Cortex of kidney (tissue), 1 donor: ENCODE data around the gene IL1RAPL2.
"Not testable (repeated sequence)": the region's sequence is repeated elsewhere in the genome, so short reads cannot be mapped to it uniquely, and the experiment has no call there.

ENCODE experiments used
- DNase-seq: peaks from one replicate; lab custom pipeline; 2025; lab: John Stamatoyannopoulos, UW

The IL1RAPL2 gene

GRCh38 chrX:105017641-105018040, 451.6 kb downstream of the IL1RAPL2 start:
- no peak for DNase-seq

- no peak for DNase-seq
Observed at GRCh38 chrX:105018865-105019264, 452.9 kb downstream of the IL1RAPL2 start.

- DNase-seq = not testable (repeated sequence)
Observed at GRCh38 chrX:105028962-105029361, 463.0 kb downstream of the IL1RAPL2 start.

- no peak for DNase-seq
Observed at GRCh38 chrX:105038672-105039328, 472.8 kb downstream of the IL1RAPL2 start.

GRCh38 chrX:105050921-105051320, 484.9 kb downstream of the IL1RAPL2 start:
- DNase-seq = no peak

GRCh38 chrX:105051364-105051763, 485.4 kb downstream of the IL1RAPL2 start:
- no peak for DNase-seq

GRCh38 chrX:105052926-105053325, 486.9 kb downstream of the IL1RAPL2 start:
- DNase-seq = no peak

- no peak for DNase-seq
Observed at GRCh38 chrX:105063743-105064142, 497.7 kb downstream of the IL1RAPL2 start.

- no peak for DNase-seq
Observed at GRCh38 chrX:105098201-105098600, 532.2 kb downstream of the IL1RAPL2 start.

- DNase-seq = no peak
Observed at GRCh38 chrX:105098812-105099211, 532.8 kb downstream of the IL1RAPL2 start.

- no peak for DNase-seq
Observed at GRCh38 chrX:105101378-105101777, 535.4 kb downstream of the IL1RAPL2 start.

- no peak for DNase-seq
Observed at GRCh38 chrX:105109936-105110335, 543.9 kb downstream of the IL1RAPL2 start.

GRCh38 chrX:105114554-105115130, 548.6 kb downstream of the IL1RAPL2 start:
- no peak for DNase-seq

GRCh38 chrX:105115596-105116320, 549.8 kb downstream of the IL1RAPL2 start:
- DNase-seq = not testable (repeated sequence)

- DNase-seq = no peak
Observed at GRCh38 chrX:105116486-105116885, 550.5 kb downstream of the IL1RAPL2 start.

GRCh38 chrX:105117621-105118020, 551.6 kb downstream of the IL1RAPL2 start:
- DNase-seq = no peak

GRCh38 chrX:105120463-105120862, 554.5 kb downstream of the IL1RAPL2 start:
- DNase-seq = no peak

GRCh38 chrX:105121186-105121585, 555.2 kb downstream of the IL1RAPL2 start:
- DNase-seq = no peak

GRCh38 chrX:105126201-105126600, 560.2 kb downstream of the IL1RAPL2 start:
- DNase-seq = no peak

- DNase-seq = no peak
Observed at GRCh38 chrX:105134273-105134672, 568.3 kb downstream of the IL1RAPL2 start.

GRCh38 chrX:105136786-105137185, 570.8 kb downstream of the IL1RAPL2 start:
- no peak for DNase-seq

- DNase-seq = no peak
Observed at GRCh38 chrX:105150036-105150435, 584.0 kb downstream of the IL1RAPL2 start.

- no peak for DNase-seq
Observed at GRCh38 chrX:105150557-105150956, 584.6 kb downstream of the IL1RAPL2 start.
